Measurements from ENCODE around the gene KDM3B.
"Not testable (repeated sequence)": the region's sequence is repeated elsewhere in the genome, so short reads cannot be mapped to it uniquely, and the experiment has no call there.

Gene KDM3B

DNA sequence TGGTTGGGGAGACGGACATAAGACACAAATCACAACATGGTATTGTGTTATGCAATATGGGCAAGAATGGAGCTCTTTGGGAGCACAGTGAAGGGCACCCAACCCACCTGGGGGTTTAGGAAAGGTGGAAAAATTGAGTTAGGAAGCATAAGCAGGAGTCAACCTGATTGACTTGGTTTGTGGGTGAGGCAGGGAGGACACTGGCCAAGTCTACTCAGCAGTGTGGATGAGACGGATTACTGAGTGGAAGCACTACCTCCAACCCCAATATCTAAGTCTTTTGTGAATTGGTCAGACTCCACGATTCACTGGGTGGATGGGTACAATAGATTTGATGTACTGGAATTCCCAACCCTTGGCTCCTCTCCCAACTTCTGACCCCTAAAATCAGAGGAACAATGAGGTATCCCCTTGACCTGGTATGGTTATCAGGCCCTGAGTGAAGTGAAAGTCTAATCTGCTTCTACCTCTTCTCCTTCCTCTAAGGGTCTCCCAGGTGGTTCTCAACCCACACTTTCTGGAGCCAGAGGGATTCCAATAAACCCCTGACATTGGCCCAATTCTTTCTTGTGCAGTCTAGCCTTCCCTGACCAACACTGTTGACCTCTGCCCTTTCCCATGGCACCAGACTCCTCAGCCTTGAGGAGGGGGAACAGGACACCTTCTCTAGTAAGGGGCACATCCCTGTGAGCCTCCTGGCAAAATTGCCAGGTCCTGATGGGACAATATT lies 118.0 kb downstream of the KDM3B start:
- intact Hi-C loops (cut with DNase I): no loop called here
- DNase-seq: no peak

DNA sequence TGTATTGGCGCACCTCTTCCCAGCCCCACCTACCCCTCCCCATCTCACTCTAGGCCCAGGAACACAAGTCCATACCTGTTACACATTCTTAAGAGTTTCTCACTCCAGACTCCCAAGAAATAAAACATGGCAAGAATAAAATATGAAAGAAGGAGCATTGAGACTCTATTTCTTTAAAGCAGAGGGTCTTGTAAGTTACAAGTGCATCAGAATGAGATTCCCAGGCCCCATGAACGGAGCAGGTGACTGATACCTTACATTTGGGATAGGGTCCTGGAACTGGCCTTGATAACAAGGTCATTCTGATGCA lies 118.5 kb downstream of the KDM3B start:
- no peak for DNase-seq
- intact Hi-C loops (cut with DNase I): no loop called here

DNA sequence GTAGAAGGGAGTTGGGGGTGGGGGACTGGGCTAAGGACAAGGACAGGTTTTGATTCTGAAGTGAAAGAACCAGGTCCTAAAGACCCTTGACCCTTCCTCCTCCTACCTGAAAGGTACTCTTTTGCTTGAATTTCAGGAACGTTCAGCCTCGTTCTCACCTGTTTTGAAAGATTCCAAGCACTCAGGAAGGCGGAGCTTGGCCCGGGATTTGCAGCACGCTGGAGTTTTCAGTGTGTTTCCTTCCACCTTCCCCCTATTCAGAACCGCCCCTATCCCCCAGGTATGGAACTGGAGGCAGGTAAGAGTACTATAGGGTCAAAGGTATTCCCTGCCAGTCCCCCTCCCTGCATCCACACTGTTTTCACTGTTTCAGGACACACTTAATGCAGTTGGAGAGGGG lies 119.9 kb downstream of the KDM3B start:
- intact Hi-C loops (cut with DNase I): no loop called here
- DNase-seq: no peak

DNA sequence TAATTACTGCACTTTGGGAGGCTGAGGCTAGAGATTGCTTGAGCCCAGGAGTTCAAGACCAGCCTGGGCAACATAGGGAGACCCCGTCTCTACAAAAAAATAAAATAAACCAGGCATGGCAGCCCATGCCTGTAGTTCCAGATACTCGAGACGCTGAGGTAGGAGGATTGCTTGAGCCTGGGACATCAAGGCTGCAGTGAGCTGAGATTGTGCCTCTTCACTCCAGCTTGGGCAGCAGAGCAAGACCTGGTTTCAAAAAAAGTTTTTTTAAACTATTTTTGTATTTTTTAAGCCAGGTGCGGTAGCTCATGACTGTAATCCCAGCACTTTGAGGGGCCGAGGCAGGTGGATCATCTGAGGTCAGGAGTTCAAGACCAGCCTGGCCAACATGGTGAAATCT lies 120.7 kb downstream of the KDM3B start:
- intact Hi-C loops (cut with DNase I); DNase-seq: not testable (repeated sequence)

DNA sequence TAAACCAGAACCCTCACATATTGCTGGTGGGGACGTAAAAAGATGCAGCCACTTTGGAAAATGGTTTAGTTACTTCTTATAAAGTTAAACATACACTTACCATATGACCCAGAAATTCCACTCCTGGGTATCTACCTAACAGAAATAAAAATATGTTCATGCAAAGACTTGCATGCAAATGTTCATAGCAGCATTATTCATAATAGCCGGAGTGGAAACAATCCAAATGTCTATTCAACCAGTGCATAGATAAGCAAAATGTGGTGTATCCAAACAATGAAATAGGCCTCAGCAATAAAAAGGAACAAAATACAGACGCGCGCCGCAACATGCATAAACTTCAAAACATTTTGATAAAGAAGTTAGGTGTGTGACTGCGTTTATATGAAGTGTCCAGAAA lies 124.4 kb downstream of the KDM3B start:
- DNase-seq: no peak
- intact Hi-C loops (cut with DNase I): no loop called here

DNA sequence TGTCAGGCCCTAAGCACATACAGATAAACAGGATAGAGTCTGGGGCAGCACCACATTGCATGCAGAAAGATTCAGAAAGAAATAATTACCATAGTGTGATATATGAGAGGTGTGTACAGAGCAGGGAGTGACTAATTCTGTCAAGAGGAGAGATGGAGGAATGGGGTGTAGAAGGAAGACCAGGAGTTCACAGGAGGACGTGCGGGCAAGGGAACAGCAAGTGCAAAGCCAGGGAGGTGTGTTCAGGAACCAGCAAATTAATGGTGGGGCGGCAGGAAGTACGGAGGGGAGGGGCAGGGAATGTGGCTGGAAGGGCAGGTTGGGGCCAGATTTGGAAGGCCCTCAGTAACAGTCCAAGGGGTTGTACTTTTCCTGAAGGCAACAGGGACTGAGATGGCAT lies 130.2 kb downstream of the KDM3B start:
- no peak for DNase-seq
- intact Hi-C loops (cut with DNase I): no loop called here

All from head of caudate nucleus (tissue), 42 donors.